Suprapubic skin (tissue), 4 donors: ENCODE data around the gene ITGB1BP2.
"Not testable (repeated sequence)": the region's sequence is repeated elsewhere in the genome, so short reads cannot be mapped to it uniquely, and the experiment has no call there.

Experiments
- POLR2A ChIP-seq, 2 donors: fragments of 450-650 bp; IDR thresholded peaks; one replicate each; pipeline ENCODE4 v1.6.1; 2017; ENCODE audit warnings: antibody characterized with exemption in 2 of 2, mild to moderate bottlenecking in 2 of 2, moderate library complexity in 2 of 2
- POLR2AphosphoS5 ChIP-seq, 3 donors: sonication (generic); formaldehyde crosslinking; IDR thresholded peaks; one replicate each; pipeline ENCODE4 v1.6.1; 2017; ENCODE audit warnings: antibody characterized with exemption in 3 of 3

DNA sequence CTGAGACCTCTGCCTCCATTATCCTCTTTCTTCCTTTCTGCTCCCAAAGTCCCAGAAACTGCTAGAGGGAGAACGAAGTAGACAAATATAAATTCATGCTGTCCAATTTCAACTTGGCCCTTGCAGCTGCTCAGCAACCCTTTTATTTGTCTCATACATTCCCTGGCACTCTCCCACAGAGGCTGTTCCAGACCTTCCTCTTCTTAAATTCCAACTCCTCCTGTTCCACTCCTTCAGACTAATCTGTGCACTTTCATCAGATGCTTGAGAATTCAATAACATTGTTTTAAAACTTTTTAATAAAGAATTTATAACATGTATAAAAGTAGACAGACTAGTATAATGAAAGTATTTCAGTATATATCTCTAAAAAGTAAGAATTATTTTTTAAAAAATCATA is 15.4 kb downstream of the ITGB1BP2 start:
- not testable (repeated sequence) for TF ChIP-seq POLR2A, POLR2AphosphoS5 (IDR thresholded peaks at IDR 0.05)
